ENCODE results near the gene TMEM91.

DNA sequence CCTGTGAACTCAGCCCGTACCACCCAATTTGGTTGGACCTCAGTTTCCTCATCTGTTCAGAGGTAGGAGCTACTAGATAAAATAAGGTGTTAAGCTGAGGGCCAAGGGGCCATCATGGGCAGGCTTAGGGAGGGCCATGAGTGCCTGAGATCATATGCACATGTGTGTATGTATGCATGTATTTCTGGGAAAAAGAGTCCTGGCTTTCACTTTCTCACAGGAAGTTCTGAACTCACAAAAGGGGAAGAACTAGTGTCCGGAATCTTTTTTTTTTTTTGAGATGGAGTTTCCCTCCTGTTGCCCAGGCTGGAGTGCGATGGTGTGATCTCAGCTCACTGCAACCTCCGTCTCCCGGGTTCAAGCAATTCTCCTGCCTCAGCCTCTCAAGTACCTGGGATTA, 41.5 kb upstream of the TMEM91 start:
- TF ChIP-seq, protein P1, sequence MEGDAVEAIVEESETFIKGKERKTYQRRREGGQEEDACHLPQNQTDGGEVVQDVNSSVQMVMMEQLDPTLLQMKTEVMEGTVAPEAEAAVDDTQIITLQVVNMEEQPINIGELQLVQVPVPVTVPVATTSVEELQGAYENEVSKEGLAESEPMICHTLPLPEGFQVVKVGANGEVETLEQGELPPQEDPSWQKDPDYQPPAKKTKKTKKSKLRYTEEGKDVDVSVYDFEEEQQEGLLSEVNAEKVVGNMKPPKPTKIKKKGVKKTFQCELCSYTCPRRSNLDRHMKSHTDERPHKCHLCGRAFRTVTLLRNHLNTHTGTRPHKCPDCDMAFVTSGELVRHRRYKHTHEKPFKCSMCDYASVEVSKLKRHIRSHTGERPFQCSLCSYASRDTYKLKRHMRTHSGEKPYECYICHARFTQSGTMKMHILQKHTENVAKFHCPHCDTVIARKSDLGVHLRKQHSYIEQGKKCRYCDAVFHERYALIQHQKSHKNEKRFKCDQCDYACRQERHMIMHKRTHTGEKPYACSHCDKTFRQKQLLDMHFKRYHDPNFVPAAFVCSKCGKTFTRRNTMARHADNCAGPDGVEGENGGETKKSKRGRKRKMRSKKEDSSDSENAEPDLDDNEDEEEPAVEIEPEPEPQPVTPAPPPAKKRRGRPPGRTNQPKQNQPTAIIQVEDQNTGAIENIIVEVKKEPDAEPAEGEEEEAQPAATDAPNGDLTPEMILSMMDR (IDR thresholded peaks at IDR 0.05; ENCODE audit: low read length): no peak
- TF ChIP-seq EZH2phosphoT487 (IDR thresholded peaks at IDR 0.05; ENCODE audit: low read length): no peak
